ENCODE measurements around the gene SMOC2.

DNA sequence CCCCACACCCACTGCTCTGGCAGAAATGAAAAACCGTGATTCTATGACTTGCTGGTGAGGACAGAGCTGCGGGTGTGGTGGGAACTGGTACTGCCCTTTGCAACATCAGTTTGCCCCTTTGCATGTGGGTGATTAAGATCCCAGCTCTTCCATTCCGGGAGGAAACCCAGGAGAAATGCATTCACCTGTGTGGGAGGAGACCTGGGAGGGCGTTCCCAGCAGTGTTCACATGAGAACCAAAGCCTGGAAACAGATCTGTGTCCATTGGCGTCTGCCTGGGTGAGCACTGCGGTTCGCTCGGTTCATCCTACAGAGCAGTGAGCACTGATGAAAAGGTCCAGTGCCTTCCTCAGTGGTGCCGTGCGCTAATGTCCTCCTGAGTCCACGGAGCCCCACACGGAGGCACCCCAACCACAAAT lies 89.7 kb downstream of the SMOC2 start:
- TF ChIP-seq, protein P1, sequence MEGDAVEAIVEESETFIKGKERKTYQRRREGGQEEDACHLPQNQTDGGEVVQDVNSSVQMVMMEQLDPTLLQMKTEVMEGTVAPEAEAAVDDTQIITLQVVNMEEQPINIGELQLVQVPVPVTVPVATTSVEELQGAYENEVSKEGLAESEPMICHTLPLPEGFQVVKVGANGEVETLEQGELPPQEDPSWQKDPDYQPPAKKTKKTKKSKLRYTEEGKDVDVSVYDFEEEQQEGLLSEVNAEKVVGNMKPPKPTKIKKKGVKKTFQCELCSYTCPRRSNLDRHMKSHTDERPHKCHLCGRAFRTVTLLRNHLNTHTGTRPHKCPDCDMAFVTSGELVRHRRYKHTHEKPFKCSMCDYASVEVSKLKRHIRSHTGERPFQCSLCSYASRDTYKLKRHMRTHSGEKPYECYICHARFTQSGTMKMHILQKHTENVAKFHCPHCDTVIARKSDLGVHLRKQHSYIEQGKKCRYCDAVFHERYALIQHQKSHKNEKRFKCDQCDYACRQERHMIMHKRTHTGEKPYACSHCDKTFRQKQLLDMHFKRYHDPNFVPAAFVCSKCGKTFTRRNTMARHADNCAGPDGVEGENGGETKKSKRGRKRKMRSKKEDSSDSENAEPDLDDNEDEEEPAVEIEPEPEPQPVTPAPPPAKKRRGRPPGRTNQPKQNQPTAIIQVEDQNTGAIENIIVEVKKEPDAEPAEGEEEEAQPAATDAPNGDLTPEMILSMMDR (IDR thresholded peaks at IDR 0.05): no peak
- no peak for TF ChIP-seq POLR2A (IDR thresholded peaks at IDR 0.05)
